OCI-LY1 (cell line): Measurements from ENCODE around the gene TPM2.

Experiments used
- CTCF ChIP-seq: fragments of 200-600 bp; sonication (generic), shearing (Covaris generic); IDR thresholded peaks from 2 replicates; pipeline ENCODE4 v1.5.1; 2017; ENCODE audit warnings: mild to moderate bottlenecking, antibody characterized with exemption, low read length, moderate library complexity, mixed read lengths
- EZH2 ChIP-seq: fragments of 200-600 bp; sonication (generic), shearing (Covaris generic); IDR thresholded peaks from 2 replicates; pipeline ENCODE4 v1.8.0; 2017; ENCODE audit warnings: borderline replicate concordance, mixed run types, mild to moderate bottlenecking, antibody characterized with exemption, low read length, moderate library complexity, mixed read lengths

- TF ChIP-seq CTCF (no peak), EZH2 (no peak)
Observed at GRCh38 chr9:35695943-35696401, 6.2 kb upstream of the TPM2 start.
